Activated T-helper 1 cell treated with anti-CD3 and anti-CD28 coated beads, Interleukin-12 subunit alpha, Interleukin-12 subunit beta, Interleukin-2, Interleukin-4 antibody, amounts not matched to agents 30 ng/mL and 10 ng/mL and 1 ng/mL, durations not matched to agents 14 hours and 24 hours and 36 hours (primary cell): ENCODE results near the gene TGDS. TPM values are rescaled to one million over a fixed set of nuclear protein-coding genes. Genes with fewer than 3 reads are reported as not detected.

Experiments
- DNase-seq: peaks from one replicate; pipeline ENCODE4 v3.0.0; 2021; ENCODE audit warnings: low spot score
- H3K27ac Mint-ChIP-seq: one replicate; pipeline ENCODE4 v1.8.0; 2021; ENCODE audit warnings: mild to moderate bottlenecking, mixed read lengths
- H3K27me3 Mint-ChIP-seq: one replicate; pipeline ENCODE4 v1.8.0; 2022; ENCODE audit warnings: mild to moderate bottlenecking, moderate library complexity, mixed read lengths; ENCODE audit not compliant: insufficient read depth
- H3K36me3 Mint-ChIP-seq: one replicate; pipeline ENCODE4 v1.8.0; 2021; ENCODE audit warnings: low read depth, mixed read lengths
- H3K4me1 Mint-ChIP-seq: one replicate; pipeline ENCODE4 v1.8.0; 2021; ENCODE audit warnings: low read depth, mixed read lengths
- H3K4me3 Mint-ChIP-seq: one replicate; pipeline ENCODE4 v1.8.0; 2021; ENCODE audit warnings: mild to moderate bottlenecking, moderate library complexity, mixed read lengths
- H3K9me3 Mint-ChIP-seq: one replicate; pipeline ENCODE4 v1.8.0; 2021; ENCODE audit warnings: mixed read lengths
- intact Hi-C: fragments of 100-400 bp; cut with micrococcal nuclease; formaldehyde crosslinking; loops from one replicate; pipeline ENCODE4 v1.15.1; 2024
- total RNA-seq: library from RNA; stranded (reverse); gene quantifications from 2 replicates; pipeline ENCODE4 v1.2.3, GENCODE V29; 2022

The TGDS gene
- total RNA-seq, 1 donor from 2014 or later, result 29.7 TPM

- Mint-ChIP-seq H3K9me3 (no peaks in the 10 kb centered on the region), H3K4me1 (peaks cover 40% of the 10 kb centered on the region)
- DNase-seq, result peak; percentile 19
Observed at GRCh38 chr13:94595001-94595949, 677 bp downstream of the TGDS start.

GRCh38 chr13:94590744-94591143 lies 5.2 kb downstream of the TGDS start:
- Mint-ChIP-seq H3K27me3 (no peaks in the 10 kb centered on the region), H3K27ac (no peak overlapping the region), H3K4me3 (no peak overlapping the region), H3K36me3 (peaks cover 45% of the 10 kb centered on the region), H3K9me3 (no peaks in the 10 kb centered on the region), H3K4me1 (peaks cover 50% of the 10 kb centered on the region)
- no peak for DNase-seq
- intact Hi-C loops, result no loop called here

More at GRCh38 chr13:94595001-94595949, 677 bp downstream of the TGDS start:
- peak overlapping the region; percentile 95 for H3K27ac Mint-ChIP-seq
- H3K4me3 Mint-ChIP-seq, result peak overlapping the region; percentile 93
- intact Hi-C loops, result loop anchor here (1.0 to 5.0 kb wide), 4 partner anchors 8 to 1082 kb away; partner anchors contain the start of gene DNAJC3
- H3K36me3 Mint-ChIP-seq, result peaks cover 22% of the 10 kb centered on the region
- H3K27me3 Mint-ChIP-seq, result no peaks in the 10 kb centered on the region

GRCh38 chr13:94588541-94588940 lies 7.4 kb downstream of the TGDS start:
- peaks cover 38% of the 10 kb centered on the region for H3K36me3 Mint-ChIP-seq
- no peak for DNase-seq
- peaks cover 38% of the 10 kb centered on the region for H3K4me1 Mint-ChIP-seq
- H3K4me3 Mint-ChIP-seq, result no peak overlapping the region
- no peak overlapping the region for H3K27ac Mint-ChIP-seq
- no peaks in the 10 kb centered on the region for H3K27me3 Mint-ChIP-seq
- intact Hi-C loops, result no loop called here
- H3K9me3 Mint-ChIP-seq, result no peaks in the 10 kb centered on the region

GRCh38 chr13:94586371-94586770 lies 9.6 kb downstream of the TGDS start:
- H3K36me3 Mint-ChIP-seq, result peaks cover 44% of the 10 kb centered on the region
- H3K27ac Mint-ChIP-seq, result no peak overlapping the region
- no peak overlapping the region for H3K4me3 Mint-ChIP-seq
- DNase-seq, result no peak
- intact Hi-C loops, result no loop called here
- peaks cover 34% of the 10 kb centered on the region for H3K4me1 Mint-ChIP-seq
- no peaks in the 10 kb centered on the region for H3K9me3 Mint-ChIP-seq
- no peaks in the 10 kb centered on the region for H3K27me3 Mint-ChIP-seq

GRCh38 chr13:94585543-94586101 lies 10.3 kb downstream of the TGDS start:
- intact Hi-C loops, result no loop called here
- DNase-seq, result no peak

GRCh38 chr13:94583926-94584325 lies 12.0 kb downstream of the TGDS start:
- Mint-ChIP-seq H3K36me3 (peaks cover 51% of the 10 kb centered on the region), H3K27me3 (no peaks in the 10 kb centered on the region), H3K4me3 (no peak overlapping the region), H3K9me3 (no peaks in the 10 kb centered on the region), H3K27ac (no peak overlapping the region), H3K4me1 (peaks cover 20% of the 10 kb centered on the region)
- no peak for DNase-seq
- intact Hi-C loops, result no loop called here

More at GRCh38 chr13:94585543-94586101, 10.3 kb downstream of the TGDS start:
- H3K27ac Mint-ChIP-seq, result no peak overlapping the region
- H3K9me3 Mint-ChIP-seq, result no peaks in the 10 kb centered on the region
- H3K27me3 Mint-ChIP-seq, result no peaks in the 10 kb centered on the region
- no peak overlapping the region for H3K4me3 Mint-ChIP-seq
- peaks cover 49% of the 10 kb centered on the region for H3K36me3 Mint-ChIP-seq
- peaks cover 31% of the 10 kb centered on the region for H3K4me1 Mint-ChIP-seq

- no peak for DNase-seq
- peaks cover 40% of the 10 kb centered on the region for H3K36me3 Mint-ChIP-seq
- no peaks in the 10 kb centered on the region for H3K9me3 Mint-ChIP-seq
- H3K4me3 Mint-ChIP-seq, result no peak overlapping the region
- peaks cover 1% of the 10 kb centered on the region for H3K4me1 Mint-ChIP-seq
- H3K27ac Mint-ChIP-seq, result no peak overlapping the region
- no peaks in the 10 kb centered on the region for H3K27me3 Mint-ChIP-seq
- intact Hi-C loops, result loop anchor here (2.0 kb wide), 1 partner anchor 16 kb away; no protein-coding TSS in a partner anchor
Observed at GRCh38 chr13:94579063-94579462, 16.9 kb downstream of the TGDS start.

- H3K4me3 Mint-ChIP-seq, result no peak overlapping the region
- H3K9me3 Mint-ChIP-seq, result no peaks in the 10 kb centered on the region
- no peaks in the 10 kb centered on the region for H3K27me3 Mint-ChIP-seq
Observed at GRCh38 chr13:94569615-94570014, 26.3 kb downstream of the TGDS start.

GRCh38 chr13:94568443-94568842 lies 27.5 kb downstream of the TGDS start:
- no peak overlapping the region for H3K27ac Mint-ChIP-seq
- no peak for DNase-seq
- no peaks in the 10 kb centered on the region for H3K4me1 Mint-ChIP-seq
- no peaks in the 10 kb centered on the region for H3K27me3 Mint-ChIP-seq
- H3K36me3 Mint-ChIP-seq, result peaks cover 54% of the 10 kb centered on the region
- H3K9me3 Mint-ChIP-seq, result no peaks in the 10 kb centered on the region
- intact Hi-C loops, result no loop called here
- H3K4me3 Mint-ChIP-seq, result no peak overlapping the region

More at GRCh38 chr13:94569615-94570014, 26.3 kb downstream of the TGDS start:
- no peak overlapping the region for H3K27ac Mint-ChIP-seq
- H3K4me1 Mint-ChIP-seq, result no peaks in the 10 kb centered on the region
- intact Hi-C loops, result no loop called here
- no peak for DNase-seq
- peaks cover 60% of the 10 kb centered on the region for H3K36me3 Mint-ChIP-seq

- Mint-ChIP-seq H3K36me3 (peaks cover 49% of the 10 kb centered on the region), H3K27me3 (no peaks in the 10 kb centered on the region)
Observed at GRCh38 chr13:94567581-94567980, 28.4 kb downstream of the TGDS start.

GRCh38 chr13:94561126-94561525 lies 34.8 kb downstream of the TGDS start:
- intact Hi-C loops, result no loop called here
- Mint-ChIP-seq H3K27me3 (no peaks in the 10 kb centered on the region), H3K4me1 (peaks cover 22% of the 10 kb centered on the region), H3K27ac (no peak overlapping the region), H3K4me3 (no peak overlapping the region), H3K36me3 (peaks cover 16% of the 10 kb centered on the region), H3K9me3 (peaks cover 14% of the 10 kb centered on the region)
- no peak for DNase-seq

More at GRCh38 chr13:94567581-94567980, 28.4 kb downstream of the TGDS start:
- Mint-ChIP-seq H3K27ac (no peak overlapping the region), H3K9me3 (no peaks in the 10 kb centered on the region), H3K4me1 (no peaks in the 10 kb centered on the region), H3K4me3 (no peak overlapping the region)
- intact Hi-C loops, result no loop called here
- DNase-seq, result no peak

GRCh38 chr13:94560116-94560515 lies 35.8 kb downstream of the TGDS start:
- peaks cover 16% of the 10 kb centered on the region for H3K36me3 Mint-ChIP-seq

GRCh38 chr13:94559222-94559795 lies 36.6 kb downstream of the TGDS start:
- Mint-ChIP-seq H3K4me1 (peaks cover 22% of the 10 kb centered on the region), H3K36me3 (peaks cover 16% of the 10 kb centered on the region), H3K9me3 (peaks cover 14% of the 10 kb centered on the region), H3K27ac (peak overlapping the region; percentile 58), H3K4me3 (peak overlapping the region; percentile 26), H3K27me3 (no peaks in the 10 kb centered on the region)
- intact Hi-C loops, result loop anchor here (2.0 kb wide), 1 partner anchor 35 kb away; no protein-coding TSS in a partner anchor
- DNase-seq, result no peak

More at GRCh38 chr13:94560116-94560515, 35.8 kb downstream of the TGDS start:
- Mint-ChIP-seq H3K4me3 (no peak overlapping the region), H3K4me1 (peaks cover 22% of the 10 kb centered on the region), H3K9me3 (peaks cover 14% of the 10 kb centered on the region), H3K27ac (no peak overlapping the region), H3K27me3 (no peaks in the 10 kb centered on the region)
- no peak for DNase-seq
- intact Hi-C loops, result no loop called here
